Measurements from ENCODE around the gene TMPRSS3.

DNA sequence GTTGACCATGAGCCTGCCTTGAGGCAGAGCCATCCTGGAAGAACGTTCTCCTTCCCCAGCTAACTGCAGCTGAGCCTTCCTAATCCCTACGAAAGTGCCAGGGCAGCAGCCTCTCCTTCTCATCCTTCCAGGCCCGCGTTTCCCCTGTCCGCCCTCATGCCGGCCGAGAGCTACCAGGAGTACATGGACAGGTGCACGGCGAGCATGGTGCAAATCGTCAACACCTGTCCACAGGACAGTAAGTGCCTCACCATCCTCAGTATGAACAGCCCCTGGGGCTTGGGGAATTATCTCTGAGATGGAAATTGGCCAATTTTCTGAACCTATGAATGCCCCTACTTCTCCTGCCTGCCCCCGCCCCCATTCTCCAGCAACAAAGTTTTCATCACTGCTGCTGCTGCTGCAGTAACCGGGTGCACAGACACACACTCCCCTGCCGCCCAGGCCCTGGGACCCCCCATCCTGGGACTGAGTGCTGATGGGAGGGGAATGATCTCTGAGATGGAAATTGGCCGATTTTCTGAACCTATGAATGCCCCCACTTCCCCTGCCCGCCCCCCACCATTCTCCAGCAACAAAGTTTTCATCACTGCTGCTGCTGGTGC lies 47.4 kb upstream of the TMPRSS3 start:
- TF ChIP-seq, protein P1, sequence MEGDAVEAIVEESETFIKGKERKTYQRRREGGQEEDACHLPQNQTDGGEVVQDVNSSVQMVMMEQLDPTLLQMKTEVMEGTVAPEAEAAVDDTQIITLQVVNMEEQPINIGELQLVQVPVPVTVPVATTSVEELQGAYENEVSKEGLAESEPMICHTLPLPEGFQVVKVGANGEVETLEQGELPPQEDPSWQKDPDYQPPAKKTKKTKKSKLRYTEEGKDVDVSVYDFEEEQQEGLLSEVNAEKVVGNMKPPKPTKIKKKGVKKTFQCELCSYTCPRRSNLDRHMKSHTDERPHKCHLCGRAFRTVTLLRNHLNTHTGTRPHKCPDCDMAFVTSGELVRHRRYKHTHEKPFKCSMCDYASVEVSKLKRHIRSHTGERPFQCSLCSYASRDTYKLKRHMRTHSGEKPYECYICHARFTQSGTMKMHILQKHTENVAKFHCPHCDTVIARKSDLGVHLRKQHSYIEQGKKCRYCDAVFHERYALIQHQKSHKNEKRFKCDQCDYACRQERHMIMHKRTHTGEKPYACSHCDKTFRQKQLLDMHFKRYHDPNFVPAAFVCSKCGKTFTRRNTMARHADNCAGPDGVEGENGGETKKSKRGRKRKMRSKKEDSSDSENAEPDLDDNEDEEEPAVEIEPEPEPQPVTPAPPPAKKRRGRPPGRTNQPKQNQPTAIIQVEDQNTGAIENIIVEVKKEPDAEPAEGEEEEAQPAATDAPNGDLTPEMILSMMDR (IDR thresholded peaks at IDR 0.05), result no peak
- no peak for TF ChIP-seq POLR2A (IDR thresholded peaks at IDR 0.05)
